Mesenteric fat pad (tissue), 1 donor: ENCODE data around the gene TGFBR1. TPM values are rescaled to one million over a fixed set of nuclear protein-coding genes. Genes with fewer than 3 reads are reported as not detected.

ENCODE experiments used
- DNase-seq: peaks from one replicate; pipeline ENCODE4 v3.0.0-alpha.2; 2020; ENCODE audit warnings: low spot score
- total RNA-seq: library from RNA; stranded (reverse); fragmentation: NEBNext Ultra II Directional; extraction: Animal tissue kit (Norgen Biotek cat#: 25700); gene quantifications from one replicate; pipeline ENCODE4 v1.2.1, GENCODE V29; 2021
- donor health status: DM: yes; HTN: yes; CAD: no.

TGFBR1 gene
- total RNA-seq, 1 donor from 2014 or later: 56.2 TPM

GRCh38 chr9:99167694-99168093, 62.8 kb downstream of the TGFBR1 start:
- DNase-seq: no peak

GRCh38 chr9:99169086-99169485, 64.2 kb downstream of the TGFBR1 start:
- DNase-seq: no peak

GRCh38 chr9:99169982-99170761, 65.3 kb downstream of the TGFBR1 start:
- no peak for DNase-seq

- no peak for DNase-seq
Measured at GRCh38 chr9:99171225-99172123, 66.6 kb downstream of the TGFBR1 start.

GRCh38 chr9:99172124-99173091, 67.5 kb downstream of the TGFBR1 start:
- no peak for DNase-seq

GRCh38 chr9:99173570-99174504, 68.9 kb downstream of the TGFBR1 start:
- no peak for DNase-seq

- DNase-seq: no peak
Measured at GRCh38 chr9:99176527-99177013, 71.7 kb downstream of the TGFBR1 start.

- no peak for DNase-seq
Measured at GRCh38 chr9:99177576-99178366, 72.9 kb downstream of the TGFBR1 start.

- DNase-seq: no peak
Measured at GRCh38 chr9:99178912-99179872, 74.3 kb downstream of the TGFBR1 start.

- no peak for DNase-seq
Measured at GRCh38 chr9:99180199-99180598, 75.3 kb downstream of the TGFBR1 start.

- no peak for DNase-seq
Measured at GRCh38 chr9:99180662-99181061, 75.7 kb downstream of the TGFBR1 start.

GRCh38 chr9:99181206-99181605, 76.3 kb downstream of the TGFBR1 start:
- DNase-seq: no peak

- DNase-seq: no peak
Measured at GRCh38 chr9:99181621-99182020, 76.7 kb downstream of the TGFBR1 start.

GRCh38 chr9:99182356-99182755, 77.4 kb downstream of the TGFBR1 start:
- no peak for DNase-seq

- no peak for DNase-seq
Measured at GRCh38 chr9:99183616-99184015, 78.7 kb downstream of the TGFBR1 start.

- no peak for DNase-seq
Measured at GRCh38 chr9:99184110-99184474, 79.2 kb downstream of the TGFBR1 start.

GRCh38 chr9:99184475-99185347, 79.8 kb downstream of the TGFBR1 start:
- no peak for DNase-seq
